Tibial nerve (tissue), 4 donors: ENCODE results near the gene LSM2. TPM values are rescaled to one million over a fixed set of nuclear protein-coding genes. Genes with fewer than 3 reads are reported as not detected.

Source experiments
- DNase-seq, 2 donors: peaks; one replicate each; pipeline ENCODE4 v3.0.0-alpha.2; 2019; ENCODE audit warnings: low spot score in 2 of 2
- H3K27ac ChIP-seq, 4 donors: fragments of 200-600 bp; sonication (generic) in 3 of 4; one replicate each; pipeline ENCODE4 v1.5.1; 2017 to 2019; ENCODE audit warnings: mild to moderate bottlenecking in 1 of 4
- H3K27me3 ChIP-seq, 2 donors: fragments of 200-600 bp; sonication (generic) in 1 of 2; one replicate each; pipeline versions ENCODE4 v1.5.1 to v1.6.0; 2017 to 2019
- H3K36me3 ChIP-seq, 3 donors: fragments of 200-600 bp; sonication (generic); one replicate each; pipeline ENCODE4 v1.5.1; 2018 to 2019
- H3K4me1 ChIP-seq, 4 donors: fragments of 200-600 bp; sonication (generic) in 3 of 4; one replicate each; pipeline ENCODE4 v1.5.1; 2017 to 2019
- H3K4me3 ChIP-seq, 4 donors: fragments of 200-600 bp; sonication (generic) in 3 of 4; one replicate each; pipeline ENCODE4 v1.5.1; 2017 to 2019; ENCODE audit warnings: mild to moderate bottlenecking in 1 of 4, moderate library complexity in 1 of 4
- H3K9me3 ChIP-seq, 4 donors: fragments of 200-600 bp; sonication (generic) in 3 of 4; one replicate each; pipeline ENCODE4 v1.5.1; 2017 to 2019
- EP300 ChIP-seq, 2 donors: sonication (generic); formaldehyde crosslinking; IDR thresholded peaks; one replicate each; pipeline ENCODE4 v1.6.1; 2017; ENCODE audit warnings: antibody characterized with exemption in 2 of 2, mild to moderate bottlenecking in 1 of 2
- POLR2A ChIP-seq, 2 donors: fragments of 450-650 bp; IDR thresholded peaks; one replicate each; pipeline ENCODE4 v1.6.1; 2017; ENCODE audit warnings: antibody characterized with exemption in 2 of 2, mild to moderate bottlenecking in 2 of 2, moderate library complexity in 2 of 2
- WGBS, 2 donors: methylation state at CpG; one replicate each; pipeline ENCODE4 v1.1.5; 2018; 5-methylcytosine and 5-hydroxymethylcytosine counted together
- total RNA-seq, 4 donors: library from RNA; depleted of rRNA; stranded (reverse); fragments of >200 nt; gene quantifications; one replicate each; pipeline ENCODE4 v1.1.0, GENCODE V29; 2016
- TF ChIP-seq, protein P1 (sequence below), 5 experiments: fragments of 200-600 bp in 3 of 5; fragments of 450-650 bp in 2 of 5; sonication (generic) in 3 of 5; IDR thresholded peaks; one replicate each; pipeline ENCODE4 v1.5.1; 2016 to 2019; ENCODE audit warnings: antibody characterized with exemption in 5 of 5, mild to moderate bottlenecking in 3 of 5, moderate library complexity in 2 of 5

LSM2 gene
- total RNA-seq, 4 donors from 2014 or later, result 23.9 to 31.8 (median 28.4) TPM

DNA sequence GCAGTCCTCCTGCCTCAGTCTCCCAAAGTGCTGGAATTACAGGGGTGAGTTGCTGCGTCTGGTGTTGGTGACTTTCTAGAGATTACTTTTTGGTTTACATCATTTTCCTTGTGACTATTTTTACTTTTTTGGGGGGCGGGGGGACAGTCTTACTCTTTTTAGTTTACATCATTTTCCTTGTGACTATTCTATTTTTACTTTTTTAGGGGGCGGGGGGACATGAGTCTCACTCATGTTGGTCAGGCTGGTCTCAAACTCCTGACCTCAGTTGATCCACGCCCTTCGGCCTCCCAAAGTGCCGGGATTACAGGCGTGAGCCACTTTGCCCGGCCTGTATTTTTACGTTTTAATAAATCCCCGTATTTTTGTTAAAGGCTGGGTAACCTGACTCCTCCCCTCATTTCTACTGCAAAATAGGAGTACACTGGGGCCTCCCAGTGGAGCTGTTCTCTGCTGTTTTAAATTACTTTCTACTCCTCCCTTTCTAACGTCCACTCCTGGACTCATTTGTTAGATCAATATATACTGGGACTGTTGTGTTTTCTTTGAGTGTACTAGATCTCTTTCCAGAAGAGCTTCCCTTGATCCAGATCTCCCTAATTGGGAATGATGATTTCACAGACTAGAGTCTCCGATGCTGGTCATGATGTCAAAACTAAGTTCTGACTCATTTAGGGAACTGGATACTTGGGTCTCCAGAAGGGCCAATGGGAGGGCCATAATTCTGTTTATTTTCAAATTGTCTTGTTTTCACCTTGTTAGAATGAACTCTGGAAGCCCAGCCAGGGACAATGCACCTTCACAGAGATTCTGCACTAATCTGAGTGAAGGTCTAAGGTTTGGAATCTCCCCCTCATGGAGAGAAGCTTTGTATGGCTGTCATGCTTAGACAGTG is 30.0 kb upstream of the LSM2 start:
- peaks cover 0 to 53% (median 14%) of the 10 kb centered on the region in 3 donors for H3K36me3 ChIP-seq
- H3K9me3 ChIP-seq, result no peaks in the 10 kb centered on the region
- peak overlapping the region; percentile 69 to 98 (median 88) for H3K27ac ChIP-seq
- DNase-seq, result no peak
- peak overlapping the region; percentile 2 to 95 (median 86) for H3K4me3 ChIP-seq
- WGBS, 2 donors, result 21 to 27% methylated on average over 12 of the region's 12 CpGs
- no peaks in the 10 kb centered on the region for H3K27me3 ChIP-seq
- peaks cover 0 to 54% (median 39%) of the 10 kb centered on the region in 4 donors for H3K4me1 ChIP-seq
- TF ChIP-seq, protein P1, sequence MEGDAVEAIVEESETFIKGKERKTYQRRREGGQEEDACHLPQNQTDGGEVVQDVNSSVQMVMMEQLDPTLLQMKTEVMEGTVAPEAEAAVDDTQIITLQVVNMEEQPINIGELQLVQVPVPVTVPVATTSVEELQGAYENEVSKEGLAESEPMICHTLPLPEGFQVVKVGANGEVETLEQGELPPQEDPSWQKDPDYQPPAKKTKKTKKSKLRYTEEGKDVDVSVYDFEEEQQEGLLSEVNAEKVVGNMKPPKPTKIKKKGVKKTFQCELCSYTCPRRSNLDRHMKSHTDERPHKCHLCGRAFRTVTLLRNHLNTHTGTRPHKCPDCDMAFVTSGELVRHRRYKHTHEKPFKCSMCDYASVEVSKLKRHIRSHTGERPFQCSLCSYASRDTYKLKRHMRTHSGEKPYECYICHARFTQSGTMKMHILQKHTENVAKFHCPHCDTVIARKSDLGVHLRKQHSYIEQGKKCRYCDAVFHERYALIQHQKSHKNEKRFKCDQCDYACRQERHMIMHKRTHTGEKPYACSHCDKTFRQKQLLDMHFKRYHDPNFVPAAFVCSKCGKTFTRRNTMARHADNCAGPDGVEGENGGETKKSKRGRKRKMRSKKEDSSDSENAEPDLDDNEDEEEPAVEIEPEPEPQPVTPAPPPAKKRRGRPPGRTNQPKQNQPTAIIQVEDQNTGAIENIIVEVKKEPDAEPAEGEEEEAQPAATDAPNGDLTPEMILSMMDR (IDR thresholded peaks at IDR 0.05), result no peak
- TF ChIP-seq EP300 (IDR thresholded peaks at IDR 0.05) (no peak), POLR2A (IDR thresholded peaks at IDR 0.05) (no peak)

GRCh38 chr6:31836047-31836473 is 29.3 kb upstream of the LSM2 start:
- Histone ChIP-seq H3K9me3 (no peaks in the 10 kb centered on the region), H3K4me1 (peaks cover 0 to 61% (median 44%) of the 10 kb centered on the region in 4 donors), H3K36me3 (peaks cover 0 to 46% (median 14%) of the 10 kb centered on the region in 3 donors), H3K27me3 (no peaks in the 10 kb centered on the region), H3K4me3 (peak overlapping the region; percentile 2 to 95 (median 86)), H3K27ac (peak overlapping the region; percentile 69 to 98 (median 88))
- TF ChIP-seq EP300 (IDR thresholded peaks at IDR 0.05) (no peak), POLR2A (IDR thresholded peaks at IDR 0.05) (no peak)
- TF ChIP-seq, protein P1 (IDR thresholded peaks at IDR 0.05), result no peak
- WGBS, 2 donors, result 22 to 52% methylated on average over 14 of the region's 14 CpGs
- no peak for DNase-seq

DNA sequence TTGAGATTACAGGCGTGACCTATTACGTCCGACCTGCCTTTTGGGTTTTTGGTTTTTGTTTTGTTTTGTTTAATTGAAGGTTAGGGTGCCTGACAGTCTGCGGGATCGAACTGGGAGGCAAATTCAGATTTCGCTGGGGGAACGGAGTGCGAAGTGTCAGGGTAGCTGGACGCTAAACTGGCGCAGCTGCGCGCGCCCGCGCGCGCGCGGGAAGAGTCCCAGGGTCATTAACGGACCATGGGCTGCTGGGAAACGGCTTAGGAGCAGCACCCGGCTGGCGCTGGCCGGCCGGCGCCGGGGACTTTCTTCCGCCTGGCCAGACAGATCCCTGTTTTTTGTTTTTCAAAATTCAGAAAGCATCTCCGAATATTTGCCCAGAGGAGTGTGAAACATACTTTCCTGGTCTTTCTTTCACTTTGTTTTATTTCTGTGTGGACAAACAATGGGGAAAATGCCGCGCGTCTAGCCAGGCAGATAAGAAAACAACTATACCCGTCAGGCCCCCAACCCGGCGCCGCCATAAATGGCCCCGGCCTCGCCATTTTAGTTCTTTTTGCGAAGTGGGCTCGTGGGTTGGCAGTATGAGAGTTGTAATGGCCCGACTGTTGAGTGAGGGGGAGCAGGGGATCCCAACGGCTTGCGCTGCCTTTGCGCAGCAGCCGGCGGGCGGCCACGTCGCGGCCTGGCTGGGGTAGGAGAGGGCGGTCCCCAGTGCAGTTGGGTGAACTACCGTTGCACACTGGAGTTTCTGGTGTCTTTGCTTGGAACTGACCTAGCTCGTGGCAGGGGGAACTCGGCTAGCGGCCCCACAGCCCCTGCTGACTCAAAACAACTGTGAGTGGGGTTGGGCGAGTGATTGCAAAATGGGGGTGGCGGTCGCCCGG is 27.8 kb upstream of the LSM2 start:
- H3K27me3 ChIP-seq, result no peaks in the 10 kb centered on the region
- H3K4me1 ChIP-seq, result peaks cover 0 to 67% (median 48%) of the 10 kb centered on the region in 4 donors
- 1% methylated on average over 56 to 58 of the region's 59 CpGs for WGBS, 2 donors
- peaks cover 0 to 31% (median 6%) of the 10 kb centered on the region in 3 donors for H3K36me3 ChIP-seq
- DNase-seq, result peak; percentile 66 to 81
- TF ChIP-seq POLR2A (IDR thresholded peaks at IDR 0.05) (peak; percentile 82 to 85), EP300 (IDR thresholded peaks at IDR 0.05) (peak; percentile 40 to 89)
- TF ChIP-seq, protein P1 (IDR thresholded peaks at IDR 0.05), result peak in 2 of 5 experiments; percentile 27 to 34
- H3K9me3 ChIP-seq, result no peaks in the 10 kb centered on the region
- peak overlapping the region; percentile 83 to 98 (median 95) for H3K27ac ChIP-seq
- H3K4me3 ChIP-seq, result peak overlapping the region; percentile 83 to 95 (median 88)

DNA sequence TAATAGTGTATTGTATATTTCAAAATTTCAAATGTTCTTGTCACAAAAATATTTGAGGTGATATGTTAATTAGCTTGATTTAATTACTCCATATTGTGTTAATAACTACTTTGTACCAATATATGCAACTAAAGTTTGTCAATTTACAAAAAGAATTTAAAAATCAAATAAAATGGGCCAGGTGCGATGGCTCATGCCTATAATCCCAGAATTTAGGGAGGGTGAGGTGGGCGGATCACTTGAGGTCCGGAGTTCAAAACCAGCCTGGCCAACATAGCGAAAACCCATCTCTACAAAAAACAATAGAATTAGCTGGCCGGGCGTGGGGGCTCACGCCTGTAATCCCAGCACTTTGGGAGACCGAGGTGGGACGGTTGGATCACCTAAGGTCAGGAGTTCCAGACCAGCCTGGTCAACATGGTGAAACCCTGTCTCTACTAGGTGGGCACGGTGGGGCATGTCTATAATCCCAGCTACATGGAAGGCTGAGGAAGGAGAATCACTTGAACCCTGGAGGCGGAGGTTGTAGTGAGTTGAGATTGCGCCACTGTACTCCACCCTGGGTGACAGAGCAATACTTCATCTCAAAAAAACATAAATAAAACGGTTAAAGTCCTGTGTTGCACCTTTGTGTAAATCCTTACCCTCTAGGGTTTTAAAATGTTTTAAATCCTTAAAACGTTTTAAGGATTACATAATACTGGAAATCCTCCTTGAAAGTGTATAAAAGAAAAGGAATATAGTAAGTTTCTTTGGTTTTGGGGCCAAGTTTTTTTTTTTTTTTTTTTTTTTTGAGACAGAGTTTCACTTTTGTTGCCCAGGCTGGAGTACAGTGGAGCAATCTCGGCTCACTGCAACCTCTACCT is 24.8 kb upstream of the LSM2 start:
- DNase-seq, result peak in 1 of 2 donors; percentile 33
- Histone ChIP-seq H3K27ac (peak overlapping the region; percentile 81 to 98 (median 88)), H3K4me3 (peak overlapping the region in 1 of 4 donors; percentile 55), H3K4me1 (peaks cover 0 to 43% (median 30%) of the 10 kb centered on the region in 4 donors), H3K27me3 (no peaks in the 10 kb centered on the region), H3K36me3 (peaks cover 0 to 1% (median 0%) of the 10 kb centered on the region in 3 donors), H3K9me3 (no peaks in the 10 kb centered on the region)
- no peak for TF ChIP-seq POLR2A (IDR thresholded peaks at IDR 0.05)
- TF ChIP-seq EP300 (IDR thresholded peaks at IDR 0.05), result peak in 1 of 2 donors; percentile 36
- TF ChIP-seq, protein P1 (IDR thresholded peaks at IDR 0.05), result no peak
- 81 to 83% methylated on average over 15 of the region's 15 CpGs for WGBS, 2 donors
